Measurements from ENCODE around the gene LUC7L3. TPM values are rescaled to one million over a fixed set of nuclear protein-coding genes. Genes with fewer than 3 reads are reported as not detected.

Gene LUC7L3
- 17.1 and 28.7 TPM in 2 replicates for total RNA-seq

GRCh38 chr17:50719144-50719923, at the start of gene LUC7L3:
LUC7L3 (plus strand) TSS chr17:50719603; CDS start chr17:50719733, 130 bp downstream.

GRCh38 chr17:50707289-50708049, 11.9 kb upstream of the LUC7L3 start, which contains the start of gene ANKRD40:
ANKRD40 (minus strand) TSS chr17:50707914; CDS start chr17:50707654, 260 bp downstream.

GRCh38 chr17:50767446-50767845, 48.0 kb downstream of the LUC7L3 start, which contains the start of gene ANKRD40CL:
ANKRD40CL (minus strand) TSS chr17:50767518; CDS start chr17:50766913, 605 bp downstream.

Other genes starting within 250 kb of the LUC7L3 start
- 12.1 and 21.2 TPM in 2 replicates for gene RSAD1, start 240.7 kb upstream of the LUC7L3 start, total RNA-seq
- under 0.01 and 0.28 TPM in 2 replicates for gene MYCBPAP, start 211.2 kb upstream of the LUC7L3 start, total RNA-seq
- gene EPN3, start 186.9 kb upstream of the LUC7L3 start, total RNA-seq, result 4.1 and 20.9 TPM in 2 replicates
- 18.5 and 27.8 TPM in 2 replicates for gene SPATA20, start 172.4 kb upstream of the LUC7L3 start, total RNA-seq
- not detected in 2 replicates for gene CACNA1G, start 158.9 kb upstream of the LUC7L3 start, total RNA-seq
- 18.1 and 27.3 TPM in 2 replicates for gene ABCC3, start 84.7 kb upstream of the LUC7L3 start, total RNA-seq
- gene ANKRD40, start 11.7 kb upstream of the LUC7L3 start, total RNA-seq, result 29.7 and 30.0 TPM in 2 replicates
- gene ANKRD40CL, start 47.9 kb downstream of the LUC7L3 start, total RNA-seq, result not detected in 2 replicates
- not detected in 2 replicates for gene WFIKKN2, start 116.0 kb downstream of the LUC7L3 start, total RNA-seq
- gene TOB1, start 146.8 kb downstream of the LUC7L3 start, total RNA-seq, result 19.1 and 25.7 TPM in 2 replicates

Data from nasal cavity respiratory epithelium epithelial cell of viscerocranial mucosa (primary cell).